Thymus (tissue), 11 donors: Measurements from ENCODE around the gene DCUN1D3. TPM values are rescaled to one million over a fixed set of nuclear protein-coding genes. Genes with fewer than 3 reads are reported as not detected.
A peak's percentile ranks its signal among the peaks of the same experiment; 100 is the strongest.

Experiments used
- DNase-seq, 9 donors: peaks; one replicate each; pipeline ENCODE4 v3.0.0-alpha.2; 2013; ENCODE audit warnings: low spot score in 9 of 9, low read depth in 6 of 9, missing footprints in 1 of 9
- H3K27ac ChIP-seq, 2 donors: one replicate each; pipeline ENCODE4 v1.5.1; 2013; ENCODE audit warnings: control low read depth in 1 of 2, low read depth in 1 of 2, low read length in 1 of 2, mild to moderate bottlenecking in 1 of 2, moderate library complexity in 1 of 2
- H3K27me3 ChIP-seq, 2 donors: one replicate each; pipeline ENCODE4 v1.5.1; 2013; ENCODE audit warnings: low read length in 1 of 2; ENCODE audit not compliant: control insufficient read depth in 2 of 2, insufficient read depth in 1 of 2
- H3K36me3 ChIP-seq, 2 donors: one replicate each; pipeline ENCODE4 v1.5.1; 2013; ENCODE audit warnings: low read length in 1 of 2, mild to moderate bottlenecking in 1 of 2, moderate library complexity in 1 of 2; ENCODE audit not compliant: control insufficient read depth in 2 of 2, insufficient read depth in 2 of 2
- H3K4me1 ChIP-seq, 2 donors: one replicate each; pipeline ENCODE4 v1.5.1; 2013; ENCODE audit warnings: low read length in 2 of 2; ENCODE audit not compliant: control insufficient read depth in 2 of 2, insufficient read depth in 2 of 2
- H3K4me3 ChIP-seq, 2 donors: one replicate each; pipeline ENCODE4 v1.5.1; 2013; ENCODE audit warnings: low read length in 2 of 2, control low read depth in 1 of 2, mild to moderate bottlenecking in 1 of 2
- H3K9me3 ChIP-seq, 2 donors: one replicate each; pipeline ENCODE4 v1.5.1; 2013; ENCODE audit warnings: low read length in 1 of 2, mild to moderate bottlenecking in 1 of 2; ENCODE audit not compliant: control insufficient read depth in 2 of 2, insufficient read depth in 1 of 2
- WGBS: extraction: QIAGEN DNeasy Blood & Tissue Kit; methylation state at CpG from one replicate; pipeline ENCODE4 v1.1.7; 2013; 5-methylcytosine and 5-hydroxymethylcytosine counted together
- polyA plus RNA-seq: library from polyadenylated mRNA; stranded (reverse); fragments of 200-250 nt; gene quantifications from one replicate; pipeline ENCODE4 v1.2.3, GENCODE V29; 2013
- total RNA-seq: library from RNA; stranded (reverse); fragments of 120-200 nt; gene quantifications from one replicate; pipeline ENCODE4 v1.2.4, GENCODE V29; 2013
- donor health status: healthy.

The DCUN1D3 gene
- total and polyA plus RNA-seq, 2 donors = 3.4 to 3.9 TPM

DNA sequence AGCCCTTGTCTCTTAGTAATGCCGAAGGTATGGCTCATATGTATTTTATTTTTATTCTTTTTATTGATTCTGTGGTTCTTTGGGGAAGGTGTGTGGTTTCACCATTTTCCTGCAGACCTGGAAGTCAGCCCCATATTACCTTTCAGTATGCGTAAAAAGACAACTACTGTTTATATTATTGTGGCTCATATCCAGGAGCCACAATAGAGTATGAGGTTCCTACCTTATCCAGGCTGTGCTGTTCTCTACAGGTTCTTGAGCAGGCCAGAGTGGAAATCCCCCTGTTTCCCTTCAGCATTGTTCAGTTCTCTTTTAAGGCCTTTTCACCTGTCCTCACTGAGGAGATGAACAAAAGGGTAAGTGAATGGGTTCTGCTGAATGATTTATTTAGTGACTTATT is 60.7 kb downstream of the DCUN1D3 start:
- WGBS = 65% methylated on average over 2 of the region's 2 CpGs

GRCh38 chr16:20838240-20838639 is 61.9 kb downstream of the DCUN1D3 start:
- WGBS = 92% methylated on average over 1 of the region's 1 CpG
- Histone ChIP-seq H3K4me1 (no peaks in the 10 kb centered on the region), H3K27ac (no peak overlapping the region), H3K36me3 (peaks cover 13 to 18% of the 10 kb centered on the region in 2 donors), H3K4me3 (no peak overlapping the region), H3K9me3 (no peaks in the 10 kb centered on the region), H3K27me3 (no peaks in the 10 kb centered on the region)
- no peak for DNase-seq

More for the DNA sequence above, 60.7 kb downstream of the DCUN1D3 start:
- no peak for DNase-seq
- Histone ChIP-seq H3K36me3 (peaks cover 13 to 14% of the 10 kb centered on the region in 2 donors), H3K4me3 (no peak overlapping the region), H3K4me1 (peaks cover 8 to 10% of the 10 kb centered on the region in 2 donors), H3K27me3 (no peaks in the 10 kb centered on the region), H3K9me3 (no peaks in the 10 kb centered on the region), H3K27ac (no peak overlapping the region)

GRCh38 chr16:20833086-20833485 is 67.1 kb downstream of the DCUN1D3 start:
- Histone ChIP-seq H3K36me3 (peaks cover 12 to 17% of the 10 kb centered on the region in 2 donors), H3K9me3 (no peaks in the 10 kb centered on the region), H3K27me3 (no peaks in the 10 kb centered on the region), H3K27ac (no peak overlapping the region), H3K4me3 (no peak overlapping the region), H3K4me1 (no peaks in the 10 kb centered on the region)
- WGBS = 94% methylated on average over 2 of the region's 2 CpGs
- DNase-seq = no peak

DNA sequence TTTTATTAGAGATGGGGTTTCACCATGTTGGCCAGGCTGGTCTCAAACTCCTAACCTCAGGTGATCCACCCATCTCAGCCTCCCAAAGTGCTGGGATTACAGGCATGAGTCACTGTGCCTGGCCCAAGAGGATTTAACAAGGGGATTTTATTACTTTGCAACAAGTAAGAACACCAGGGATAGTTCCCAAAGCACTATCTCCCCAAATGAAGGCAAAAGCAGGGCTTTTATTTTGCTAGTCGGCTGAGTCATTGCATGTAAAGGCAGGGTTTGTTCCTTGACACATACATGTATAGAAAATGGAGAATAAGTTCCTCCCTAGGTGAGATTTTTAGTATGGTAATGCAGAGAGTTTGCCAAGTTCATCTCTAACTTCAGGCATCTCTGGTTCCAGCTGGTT is 69.8 kb downstream of the DCUN1D3 start:
- Histone ChIP-seq H3K27ac (no peak overlapping the region), H3K27me3 (no peaks in the 10 kb centered on the region), H3K4me1 (no peaks in the 10 kb centered on the region), H3K9me3 (no peaks in the 10 kb centered on the region), H3K4me3 (no peak overlapping the region), H3K36me3 (peaks cover 12 to 13% of the 10 kb centered on the region in 2 donors)
- 96% methylated on average over 1 of the region's 1 CpG for WGBS
- no peak for DNase-seq

DNA sequence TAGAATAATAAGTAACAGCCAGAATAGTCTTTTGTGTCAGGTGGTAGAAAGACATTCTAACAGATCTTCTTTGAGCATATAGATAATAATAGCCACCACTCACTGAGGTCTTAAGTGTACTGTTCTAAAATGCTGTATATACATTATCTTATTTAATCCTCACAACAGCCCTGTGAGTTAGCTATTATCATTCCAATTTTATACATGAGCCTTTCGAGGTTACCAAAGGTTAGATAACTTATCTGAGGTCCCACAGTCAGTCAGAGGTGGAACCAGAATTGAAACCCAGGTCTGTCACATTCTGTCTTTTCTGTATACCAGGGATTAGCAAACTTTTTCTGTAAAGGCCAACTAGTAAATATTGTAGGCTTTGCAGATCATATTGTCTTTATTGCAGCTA is 70.6 kb downstream of the DCUN1D3 start:
- H3K27me3 ChIP-seq = no peaks in the 10 kb centered on the region
- 96% methylated on average over 1 of the region's 1 CpG for WGBS
- no peak for DNase-seq

DNA sequence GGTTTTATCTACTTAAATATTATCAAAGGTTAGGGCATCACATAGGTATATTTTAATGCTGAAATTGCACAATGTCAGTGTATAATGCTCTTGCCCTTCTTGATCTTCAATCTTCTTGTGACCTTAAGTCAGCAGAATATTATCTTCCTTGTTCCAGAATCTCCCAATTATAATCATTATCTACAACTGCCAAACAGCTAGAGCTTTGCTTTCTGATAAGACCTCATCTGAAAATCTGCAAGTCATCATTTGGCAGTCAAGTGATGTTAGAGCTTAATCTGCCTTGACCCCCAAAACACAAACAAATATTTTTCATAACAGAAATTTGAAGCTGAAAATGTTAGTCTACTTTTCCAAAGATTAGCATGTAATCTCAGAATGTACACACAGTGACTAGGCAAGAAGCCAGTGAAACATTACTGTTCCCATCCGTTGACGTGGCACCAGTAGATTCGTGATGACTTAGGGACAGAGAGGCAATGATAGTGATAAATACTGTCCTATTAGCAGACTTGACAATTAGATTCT is 74.1 kb downstream of the DCUN1D3 start:
- Histone ChIP-seq H3K4me1 (peaks cover 2 to 6% of the 10 kb centered on the region in 2 donors), H3K4me3 (no peak overlapping the region), H3K9me3 (no peaks in the 10 kb centered on the region), H3K27me3 (no peaks in the 10 kb centered on the region), H3K27ac (no peak overlapping the region), H3K36me3 (peaks cover 3 to 21% of the 10 kb centered on the region in 2 donors)
- over 99% methylated on average over 3 of the region's 3 CpGs for WGBS
- DNase-seq = no peak

More for the DNA sequence above, 70.6 kb downstream of the DCUN1D3 start:
- Histone ChIP-seq H3K4me3 (no peak overlapping the region), H3K9me3 (no peaks in the 10 kb centered on the region), H3K4me1 (no peaks in the 10 kb centered on the region), H3K36me3 (peaks cover 9 to 13% of the 10 kb centered on the region in 2 donors), H3K27ac (no peak overlapping the region)

GRCh38 chr16:20822521-20823325 is 77.4 kb downstream of the DCUN1D3 start:
- peaks cover under 1 to 26% of the 10 kb centered on the region in 2 donors for H3K36me3 ChIP-seq
- H3K9me3 ChIP-seq = no peaks in the 10 kb centered on the region
- no peak overlapping the region for H3K4me3 ChIP-seq
- WGBS = 38% methylated on average over 3 of the region's 3 CpGs
- DNase-seq = peak in 2 of 9 donors; percentile 26 to 58
- peak overlapping the region; percentile 53 to 84 for H3K27ac ChIP-seq
- no peaks in the 10 kb centered on the region for H3K27me3 ChIP-seq
- H3K4me1 ChIP-seq = peaks cover 2 to 6% of the 10 kb centered on the region in 2 donors

DNA sequence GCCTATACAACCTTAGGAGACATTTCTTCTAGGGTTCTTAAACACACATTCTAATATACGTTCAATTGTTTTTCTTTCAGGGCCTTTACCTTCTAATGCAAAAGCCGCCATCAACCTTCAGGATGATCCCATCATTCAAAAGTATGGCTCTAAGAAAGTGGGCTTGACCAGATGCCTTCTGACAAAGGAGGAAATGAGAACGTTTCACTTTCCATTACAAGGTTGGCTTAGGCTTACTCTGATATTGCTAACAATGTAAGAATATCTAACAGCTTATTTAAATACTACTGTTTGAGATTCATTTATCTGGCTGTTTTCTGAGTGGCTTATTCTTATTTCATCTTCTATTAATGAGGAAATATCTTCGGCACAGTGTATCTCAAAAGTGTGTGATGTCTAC is 78.5 kb downstream of the DCUN1D3 start:
- H3K36me3 ChIP-seq = peaks cover 2 to 26% of the 10 kb centered on the region in 2 donors
- no peaks in the 10 kb centered on the region for H3K27me3 ChIP-seq
- DNase-seq = no peak
- H3K9me3 ChIP-seq = no peaks in the 10 kb centered on the region
- no peak overlapping the region for H3K4me3 ChIP-seq
- WGBS = 82% methylated on average over 4 of the region's 4 CpGs
- H3K27ac ChIP-seq = no peak overlapping the region
- peaks cover 2 to 6% of the 10 kb centered on the region in 2 donors for H3K4me1 ChIP-seq

DNA sequence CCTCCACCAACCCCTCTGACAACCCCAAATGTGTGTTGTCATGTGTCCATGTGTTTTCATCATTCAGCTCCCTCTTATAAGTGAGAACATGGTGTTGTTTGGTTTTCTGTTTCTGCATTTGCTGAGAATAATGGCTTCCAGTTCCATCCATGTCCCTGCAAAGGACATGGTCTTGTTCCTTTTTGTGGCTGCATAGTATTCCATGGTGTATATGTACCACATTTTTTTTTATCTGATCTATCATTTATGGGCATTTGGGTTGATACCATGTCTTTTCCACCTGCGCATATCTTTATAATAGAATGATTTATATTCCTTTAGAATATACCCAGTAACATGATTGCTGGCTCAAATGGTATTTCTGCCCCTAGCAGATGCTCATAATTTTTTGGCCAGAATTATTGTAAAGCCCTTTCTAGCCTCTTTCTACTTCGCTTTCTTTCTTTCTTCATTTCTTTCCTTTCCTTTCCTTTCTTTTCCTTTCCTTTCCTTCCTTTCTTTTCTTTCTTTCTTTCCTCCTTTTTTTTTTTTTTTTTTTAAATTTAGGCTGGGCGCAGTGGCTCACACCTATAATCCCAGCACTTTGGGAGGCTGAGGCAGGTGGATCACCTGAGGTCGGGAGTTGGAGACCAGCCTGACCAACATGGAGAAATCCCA is 81.1 kb downstream of the DCUN1D3 start:
- 100% methylated on average over 4 of the region's 4 CpGs for WGBS
- DNase-seq = no peak
- H3K36me3 ChIP-seq = peaks cover 7 to 29% of the 10 kb centered on the region in 2 donors
- H3K27me3 ChIP-seq = no peaks in the 10 kb centered on the region
- no peak overlapping the region for H3K4me3 ChIP-seq
- H3K4me1 ChIP-seq = peaks cover 6 to 7% of the 10 kb centered on the region in 2 donors
- H3K27ac ChIP-seq = no peak overlapping the region
- no peaks in the 10 kb centered on the region for H3K9me3 ChIP-seq
